ENCODE results near the gene CNTN5. TPM values are rescaled to one million over a fixed set of nuclear protein-coding genes. Genes with fewer than 3 reads are reported as not detected.

The CNTN5 gene
- total RNA-seq, 1 experiment from 2014 or later, result not detected

- H3K4me1 Mint-ChIP-seq (ENCODE audit: insufficient read depth, unreplicated experiment), result no peaks in the 10 kb centered on the region
- no peaks in the 10 kb centered on the region for H3K9me3 Mint-ChIP-seq (ENCODE audit: unreplicated experiment)
- TF ChIP-seq, protein P1, sequence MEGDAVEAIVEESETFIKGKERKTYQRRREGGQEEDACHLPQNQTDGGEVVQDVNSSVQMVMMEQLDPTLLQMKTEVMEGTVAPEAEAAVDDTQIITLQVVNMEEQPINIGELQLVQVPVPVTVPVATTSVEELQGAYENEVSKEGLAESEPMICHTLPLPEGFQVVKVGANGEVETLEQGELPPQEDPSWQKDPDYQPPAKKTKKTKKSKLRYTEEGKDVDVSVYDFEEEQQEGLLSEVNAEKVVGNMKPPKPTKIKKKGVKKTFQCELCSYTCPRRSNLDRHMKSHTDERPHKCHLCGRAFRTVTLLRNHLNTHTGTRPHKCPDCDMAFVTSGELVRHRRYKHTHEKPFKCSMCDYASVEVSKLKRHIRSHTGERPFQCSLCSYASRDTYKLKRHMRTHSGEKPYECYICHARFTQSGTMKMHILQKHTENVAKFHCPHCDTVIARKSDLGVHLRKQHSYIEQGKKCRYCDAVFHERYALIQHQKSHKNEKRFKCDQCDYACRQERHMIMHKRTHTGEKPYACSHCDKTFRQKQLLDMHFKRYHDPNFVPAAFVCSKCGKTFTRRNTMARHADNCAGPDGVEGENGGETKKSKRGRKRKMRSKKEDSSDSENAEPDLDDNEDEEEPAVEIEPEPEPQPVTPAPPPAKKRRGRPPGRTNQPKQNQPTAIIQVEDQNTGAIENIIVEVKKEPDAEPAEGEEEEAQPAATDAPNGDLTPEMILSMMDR (IDR thresholded peaks at IDR 0.05; ENCODE audit: unreplicated experiment), result no peak
- no TSS peak for BruUV-seq (replicated peaks)
- H3K27me3 Mint-ChIP-seq (ENCODE audit: insufficient read depth, unreplicated experiment), result peaks cover 47% of the 10 kb centered on the region
- intact Hi-C loops (cut with micrococcal nuclease), result no loop called here
- H3K27ac Mint-ChIP-seq (ENCODE audit: low read depth, unreplicated experiment), result no peak overlapping the region
- ChIA-PET CTCF (no interaction called here), POLR2A (no interaction called here)
- H3K36me3 Mint-ChIP-seq (ENCODE audit: insufficient read depth, unreplicated experiment), result no peaks in the 10 kb centered on the region
- DNase-seq (ENCODE audit: unreplicated experiment), result no peak
- no peak overlapping the region for H3K4me3 Mint-ChIP-seq (ENCODE audit: unreplicated experiment)
These were observed 548.1 kb downstream of the CNTN5 start for GRCh38 chr11:99568808-99569207.

DNA sequence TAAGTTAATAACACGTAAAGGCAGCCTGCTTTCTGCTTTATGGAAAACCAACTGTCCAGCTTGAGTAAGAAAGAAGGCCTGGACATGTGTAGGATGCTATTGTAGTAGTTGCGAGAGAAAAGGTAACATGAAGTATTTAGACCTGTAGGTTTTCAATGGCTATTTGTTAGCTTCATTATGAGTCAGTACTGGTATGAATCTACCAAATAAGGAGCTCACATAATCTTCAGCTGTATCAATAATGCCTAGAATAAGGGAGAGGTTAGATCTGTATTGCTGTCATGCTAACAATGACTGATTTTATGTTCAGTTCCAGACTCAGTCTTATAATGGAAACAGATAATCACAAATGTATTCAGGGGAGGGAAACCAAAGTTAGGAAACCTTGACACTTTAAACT, 550.3 kb downstream of the CNTN5 start:
- ChIA-PET POLR2A (no interaction called here), CTCF (interaction anchor here (0.6 kb wide), 1 partner anchor 13 kb away, joined by 3 read pairs; no protein-coding TSS in a partner anchor)
- Mint-ChIP-seq H3K4me1 (ENCODE audit: insufficient read depth, unreplicated experiment) (no peaks in the 10 kb centered on the region), H3K27me3 (ENCODE audit: insufficient read depth, unreplicated experiment) (peaks cover 31% of the 10 kb centered on the region), H3K36me3 (ENCODE audit: insufficient read depth, unreplicated experiment) (no peaks in the 10 kb centered on the region), H3K9me3 (ENCODE audit: unreplicated experiment) (no peaks in the 10 kb centered on the region), H3K27ac (ENCODE audit: low read depth, unreplicated experiment) (no peak overlapping the region), H3K4me3 (ENCODE audit: unreplicated experiment) (no peak overlapping the region)
- TF ChIP-seq, protein P1 (IDR thresholded peaks at IDR 0.05; ENCODE audit: unreplicated experiment), result no peak
- intact Hi-C loops (cut with micrococcal nuclease), result no loop called here
- no TSS peak for BruUV-seq (replicated peaks)
- DNase-seq (ENCODE audit: unreplicated experiment), result no peak

GRCh38 chr11:99584830-99585229, 564.1 kb downstream of the CNTN5 start:
- ChIA-PET CTCF (interaction anchor here (0.7 kb wide), 1 partner anchor 64 kb away, joined by 3 read pairs; no protein-coding TSS in a partner anchor), POLR2A (interaction anchor here (0.7 kb wide), 1 partner anchor 14 kb away, joined by 3 read pairs; no protein-coding TSS in a partner anchor)
- Mint-ChIP-seq H3K9me3 (ENCODE audit: unreplicated experiment) (no peaks in the 10 kb centered on the region), H3K27ac (ENCODE audit: low read depth, unreplicated experiment) (no peak overlapping the region), H3K36me3 (ENCODE audit: insufficient read depth, unreplicated experiment) (no peaks in the 10 kb centered on the region), H3K4me3 (ENCODE audit: unreplicated experiment) (no peak overlapping the region), H3K4me1 (ENCODE audit: insufficient read depth, unreplicated experiment) (no peaks in the 10 kb centered on the region), H3K27me3 (ENCODE audit: insufficient read depth, unreplicated experiment) (peaks cover 34% of the 10 kb centered on the region)
- intact Hi-C loops (cut with micrococcal nuclease), result no loop called here
- TF ChIP-seq, protein P1 (IDR thresholded peaks at IDR 0.05; ENCODE audit: unreplicated experiment), result no peak
- no TSS peak for BruUV-seq (replicated peaks)
- DNase-seq (ENCODE audit: unreplicated experiment), result no peak

- CTCF ChIA-PET, result no interaction called here
These were observed 564.9 kb downstream of the CNTN5 start for GRCh38 chr11:99585606-99586005.

More at GRCh38 chr11:99585606-99586005, 564.9 kb downstream of the CNTN5 start:
- H3K27ac Mint-ChIP-seq (ENCODE audit: low read depth, unreplicated experiment), result no peak overlapping the region
- H3K4me1 Mint-ChIP-seq (ENCODE audit: insufficient read depth, unreplicated experiment), result no peaks in the 10 kb centered on the region
- BruUV-seq (replicated peaks), result no TSS peak
- H3K4me3 Mint-ChIP-seq (ENCODE audit: unreplicated experiment), result no peak overlapping the region
- intact Hi-C loops (cut with micrococcal nuclease), result no loop called here
- TF ChIP-seq, protein P1 (IDR thresholded peaks at IDR 0.05; ENCODE audit: unreplicated experiment), result no peak
- no peaks in the 10 kb centered on the region for H3K9me3 Mint-ChIP-seq (ENCODE audit: unreplicated experiment)
- no peak for DNase-seq (ENCODE audit: unreplicated experiment)
- H3K27me3 Mint-ChIP-seq (ENCODE audit: insufficient read depth, unreplicated experiment), result peaks cover 41% of the 10 kb centered on the region
- POLR2A ChIA-PET, result no interaction called here
- no peaks in the 10 kb centered on the region for H3K36me3 Mint-ChIP-seq (ENCODE audit: insufficient read depth, unreplicated experiment)

Measured in MCF 10A (cell line).